Stimulated activated CD8-positive, alpha-beta memory T cell treated with anti-CD3 and anti-CD28 coated beads, Interleukin-12 subunit alpha, Interleukin-12 subunit beta, amount 100 ng/mL, for 24 hours (primary cell): ENCODE data around the gene GABRA4.

ENCODE experiments used
- DNase-seq: peaks from one replicate; pipeline ENCODE4 v3.0.0-alpha.2; 2020; ENCODE audit errors: extremely low read depth

Gene GABRA4

DNA sequence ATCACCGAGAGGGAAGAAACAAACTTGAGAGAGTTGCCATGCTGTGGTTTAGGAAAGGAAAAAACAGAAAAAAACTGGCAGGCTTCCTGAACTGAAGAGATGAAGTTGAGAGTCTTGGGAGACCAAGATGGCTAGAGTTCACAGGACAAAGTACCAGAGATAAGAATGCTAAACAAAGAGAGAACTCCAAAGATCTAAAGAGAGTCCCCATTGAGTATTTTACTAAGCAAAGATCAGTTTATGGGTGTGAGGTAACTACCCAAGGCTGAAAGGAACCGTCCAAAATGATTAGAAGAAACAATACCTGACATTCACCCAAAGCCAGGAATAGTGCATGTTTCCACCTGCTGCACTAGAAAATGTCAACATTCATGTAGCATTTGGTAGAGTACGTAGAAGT, 62.5 kb downstream of the GABRA4 start:
- DNase-seq, result no peak

DNA sequence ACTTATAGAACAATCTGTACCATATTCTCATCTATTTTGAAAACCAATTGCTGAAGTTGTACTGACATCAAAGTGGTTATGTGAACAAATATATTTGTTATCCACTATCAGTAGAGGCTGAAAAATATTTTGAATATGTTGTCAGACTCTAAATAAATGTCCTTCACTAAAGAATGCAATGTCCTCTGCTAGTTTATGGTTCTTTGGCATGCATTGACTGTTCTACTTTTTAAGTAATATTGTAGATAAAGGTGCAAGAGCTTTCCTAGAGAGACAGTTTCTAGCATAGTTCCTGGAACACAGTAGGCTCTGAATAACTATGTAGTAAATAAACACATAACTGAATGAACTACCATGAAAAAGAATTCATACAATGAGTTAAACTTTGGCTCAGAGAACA, 66.2 kb downstream of the GABRA4 start:
- DNase-seq, result no peak

DNA sequence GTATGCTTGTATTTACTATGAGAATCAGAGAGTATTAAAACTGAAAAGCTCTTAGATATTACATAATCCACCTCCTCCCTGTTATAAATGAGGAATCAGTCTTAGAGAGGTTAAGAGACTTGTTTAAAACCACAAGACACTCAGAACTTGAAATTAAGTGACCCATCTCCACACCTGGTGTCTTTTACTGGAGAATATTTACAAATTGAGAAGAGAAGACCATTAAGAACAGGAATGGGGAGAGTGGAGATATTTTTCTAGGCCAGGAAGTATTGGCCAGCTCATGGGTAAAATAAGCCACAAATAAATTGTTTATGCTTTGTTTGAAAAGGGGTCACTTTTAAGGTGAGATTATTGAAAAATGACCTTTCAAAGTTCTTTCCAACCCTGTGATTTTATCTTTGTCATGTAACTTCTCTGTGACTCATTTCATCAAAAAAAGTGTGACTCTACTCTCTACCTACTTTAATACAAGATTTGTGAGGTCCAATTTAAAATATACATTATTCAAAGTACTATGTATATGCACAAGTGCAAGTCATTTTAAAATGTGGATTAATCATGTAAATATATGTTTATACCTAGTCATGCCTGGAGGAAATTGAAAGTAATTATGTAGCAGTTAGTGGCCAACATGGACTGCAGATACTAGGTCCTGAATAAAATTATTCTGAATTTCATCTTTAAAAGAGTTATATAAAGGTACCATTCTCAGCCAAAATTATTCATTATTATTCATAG, 68.4 kb downstream of the GABRA4 start:
- no peak for DNase-seq

DNA sequence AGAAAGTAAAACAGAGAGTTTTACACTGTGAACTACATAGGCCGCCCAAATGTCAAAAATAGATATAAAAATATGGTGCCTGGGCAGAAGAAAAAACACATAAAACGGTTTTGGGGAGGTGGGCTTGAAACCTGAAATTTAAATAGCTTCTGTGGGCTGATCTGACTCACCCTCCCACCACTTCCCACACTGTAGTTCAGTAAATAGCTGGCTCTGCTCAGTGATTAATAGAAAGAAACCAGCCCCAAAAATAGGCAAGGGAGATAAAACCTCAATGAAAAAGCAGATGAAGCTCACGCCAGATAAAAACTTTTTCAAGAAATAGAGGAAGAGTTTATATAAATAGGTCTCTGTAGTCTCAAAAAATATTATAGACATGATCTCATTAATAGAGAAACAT, 71.2 kb downstream of the GABRA4 start:
- no peak for DNase-seq

DNA sequence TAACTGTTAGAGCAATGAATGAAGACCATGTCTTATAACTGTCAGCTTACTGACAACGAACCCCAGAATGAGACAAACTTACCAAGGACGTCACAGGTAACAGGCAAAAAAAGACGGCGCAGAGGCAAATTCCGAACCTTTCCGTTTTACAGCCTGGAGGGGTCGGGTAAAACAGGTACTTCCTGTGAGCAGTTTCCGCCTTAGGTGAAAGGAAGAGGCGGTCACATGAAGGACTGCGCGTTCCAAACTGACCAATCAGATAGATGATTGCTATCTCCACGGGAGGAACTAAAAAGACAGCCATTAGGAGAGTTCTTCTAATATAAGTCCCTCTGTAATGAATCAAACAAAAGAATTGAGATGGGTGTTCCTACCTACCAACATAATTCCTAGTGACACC, 84.3 kb downstream of the GABRA4 start, which contains the start of gene COX7B2:
COX7B2 (minus strand) TSS at position 168 of the 400 bp plus-strand sequence. CDS start 174,053 bp downstream, outside the sequence.
- DNase-seq, result no peak

DNA sequence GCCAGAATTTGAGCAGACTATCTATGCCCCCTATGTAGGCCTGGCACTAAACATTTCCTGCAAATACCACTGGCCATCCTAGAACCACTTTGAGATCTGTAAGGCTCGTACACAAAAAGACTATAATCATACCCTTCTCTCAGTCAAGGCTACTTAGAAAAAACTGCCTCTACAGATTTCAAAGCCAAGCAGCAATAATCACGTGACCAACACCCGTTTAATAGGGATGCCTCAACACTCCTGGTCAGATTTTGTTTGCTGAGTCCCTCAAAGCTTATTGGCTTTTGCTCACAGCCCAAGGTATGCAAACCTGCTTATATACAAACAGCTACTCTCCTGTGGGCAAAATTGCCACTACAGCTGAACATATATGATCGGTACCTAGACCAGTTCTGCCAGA, 85.2 kb downstream of the GABRA4 start:
- DNase-seq, result no peak

DNA sequence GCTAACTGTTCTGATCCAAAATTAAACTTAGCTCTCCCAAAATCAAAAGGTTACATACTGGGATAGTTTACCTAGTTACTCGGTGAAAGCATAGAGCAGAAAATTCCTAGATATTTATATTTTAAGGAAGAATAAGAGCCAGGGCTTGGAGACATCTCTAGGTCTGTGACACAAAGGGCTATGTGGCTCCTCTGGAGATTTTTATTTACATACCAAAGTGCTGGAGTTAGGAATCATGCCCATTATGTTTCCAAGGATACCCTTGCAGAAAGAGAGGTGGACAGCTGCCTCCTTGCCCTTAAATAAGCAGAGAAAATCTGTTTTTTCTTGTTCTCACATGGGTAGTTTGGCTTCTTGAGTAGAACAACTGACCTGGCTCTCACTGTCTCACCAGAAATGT, 93.3 kb downstream of the GABRA4 start:
- DNase-seq, result no peak

DNA sequence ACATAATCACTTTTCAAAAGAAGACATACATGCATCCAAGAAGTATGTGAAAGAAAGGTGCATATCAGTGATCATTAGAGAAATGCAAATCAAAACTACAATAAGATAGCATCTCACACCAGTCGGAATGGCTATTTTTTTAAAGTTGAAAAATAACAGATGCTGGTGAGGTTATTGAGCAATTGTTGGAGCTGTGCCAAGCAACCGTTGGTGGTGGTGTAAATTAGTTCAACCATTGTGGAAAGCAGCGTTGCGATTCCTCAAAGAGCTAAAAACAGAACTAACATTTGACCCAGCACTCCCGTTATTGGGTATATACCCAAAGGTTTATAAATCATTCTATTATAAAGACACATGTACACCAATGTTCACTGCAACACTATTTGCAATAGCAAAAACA, 98.6 kb downstream of the GABRA4 start:
- DNase-seq, result no peak

DNA sequence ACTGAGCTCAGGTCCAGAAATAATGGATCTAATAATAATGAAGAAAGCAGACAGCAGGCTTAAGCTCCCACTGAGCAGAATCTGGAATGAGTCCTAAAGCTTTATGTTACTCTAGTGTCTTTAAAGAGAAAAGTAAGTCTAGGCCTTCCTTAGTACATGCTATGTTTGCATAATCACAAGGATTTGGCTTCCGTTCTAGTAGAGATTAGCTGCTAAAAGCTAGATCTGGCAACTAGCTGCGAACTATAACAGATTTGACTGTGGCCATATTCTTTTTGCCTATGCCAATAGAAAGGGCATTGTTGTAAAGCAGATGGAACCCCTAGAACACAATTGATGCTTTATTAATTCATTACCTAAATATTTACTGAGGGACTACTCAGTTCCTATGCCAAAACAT, 103.3 kb downstream of the GABRA4 start:
- DNase-seq, result no peak

DNA sequence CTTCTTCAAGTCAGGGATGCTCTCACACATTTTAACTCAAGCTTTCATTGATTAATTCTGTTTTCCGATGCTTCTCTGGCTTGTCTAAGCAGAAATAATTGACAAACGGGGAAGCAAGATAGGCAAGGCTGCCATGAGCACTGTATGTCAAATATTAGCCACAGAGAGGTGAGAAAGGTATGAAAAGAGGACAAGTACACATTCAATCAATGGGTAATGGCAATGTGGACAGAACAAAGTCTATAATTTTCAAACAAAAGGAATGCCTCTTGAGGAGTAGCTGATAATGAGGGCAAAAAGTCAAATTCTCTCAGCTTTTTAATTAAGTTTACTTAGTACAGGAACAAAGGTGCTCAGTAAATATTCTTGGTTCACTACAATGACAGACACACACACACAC, 104.0 kb downstream of the GABRA4 start:
- DNase-seq, result no peak

DNA sequence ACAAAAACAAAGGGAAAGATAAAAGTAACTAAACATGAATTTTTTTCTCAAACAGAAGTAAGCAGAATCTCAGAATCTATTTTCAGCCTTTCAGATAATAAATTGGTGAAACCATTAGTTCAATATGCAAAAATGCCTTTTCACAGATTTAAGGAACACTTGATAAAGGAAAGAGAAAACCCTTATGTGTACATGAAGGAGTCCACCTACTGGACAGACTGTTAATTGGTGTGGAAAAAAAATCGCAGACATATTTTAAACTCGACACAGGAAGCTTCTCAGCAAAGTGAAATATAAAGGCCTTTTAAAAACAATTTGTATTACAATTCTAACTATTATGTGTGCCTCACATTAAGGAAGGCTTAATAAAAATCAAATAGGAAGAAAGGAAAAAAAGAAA, 106.7 kb downstream of the GABRA4 start:
- DNase-seq, result no peak

DNA sequence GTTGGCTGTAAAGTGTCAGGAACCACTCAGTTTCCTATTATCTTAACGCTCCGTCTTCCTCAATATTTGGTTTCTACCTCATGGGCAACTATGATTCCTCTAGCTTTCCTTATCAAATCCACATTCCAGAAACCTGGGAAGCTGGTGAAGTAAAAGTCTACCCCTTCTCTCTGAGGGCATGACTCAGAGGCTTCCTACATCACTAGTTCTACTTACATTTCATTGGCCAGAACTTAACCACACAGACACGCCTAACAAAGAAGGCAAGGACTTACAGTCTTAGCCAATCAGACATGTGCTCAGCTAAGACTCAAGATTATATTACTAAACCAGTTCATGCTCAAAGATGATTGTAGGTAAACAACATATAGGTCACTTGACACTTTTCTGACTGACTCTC, 114.7 kb downstream of the GABRA4 start:
- no peak for DNase-seq

DNA sequence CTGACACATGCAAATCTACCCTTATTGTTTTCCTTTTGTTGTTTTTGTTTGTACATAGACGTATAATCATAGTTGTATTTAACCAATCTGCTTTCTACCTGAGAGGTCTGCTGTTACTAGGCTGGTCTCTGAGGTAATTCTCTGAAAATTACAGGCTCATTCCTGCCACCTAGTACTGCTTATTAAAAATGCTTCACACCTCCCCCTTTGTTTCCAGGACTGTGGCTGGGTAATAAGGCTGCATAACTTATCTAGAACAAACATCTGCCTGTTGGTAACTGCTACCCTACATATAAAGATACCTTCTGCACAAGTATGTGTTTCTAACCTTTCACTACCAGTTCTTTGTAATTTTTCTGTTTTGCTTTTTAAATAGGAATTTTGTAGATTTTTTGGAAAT, 118.6 kb downstream of the GABRA4 start:
- no peak for DNase-seq

DNA sequence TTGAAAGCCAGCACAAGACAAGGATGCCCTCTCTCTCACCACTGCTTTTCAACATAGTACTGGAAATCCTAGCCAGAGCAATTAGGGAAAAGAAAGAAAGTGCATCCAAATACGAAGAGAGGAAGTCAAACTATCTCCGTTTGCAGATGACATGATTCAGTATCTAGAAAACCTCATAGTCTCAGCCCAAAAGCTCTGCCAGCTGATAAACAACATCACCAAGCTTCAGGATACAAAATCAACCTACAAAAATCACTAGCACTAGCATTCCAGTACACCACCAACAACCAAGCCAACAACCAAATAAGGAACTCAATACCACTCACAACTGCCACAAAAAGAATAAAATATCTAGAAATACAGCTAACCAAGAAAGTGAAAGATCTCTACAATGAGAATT, 123.0 kb downstream of the GABRA4 start:
- DNase-seq, result no peak
